Inflammatory macrophage treated with lipopolysaccharide for 1 hour (primary cell): ENCODE measurements around the gene EHD4.

Source experiments
- DNase-seq, 2 donors: peaks; one replicate each; pipeline ENCODE4 v3.0.0-alpha.2; 2020 to 2022

EHD4 gene

GRCh38 chr15:41892621-41893421 lies 79.5 kb downstream of the EHD4 start:
- DNase-seq = no peak

GRCh38 chr15:41891946-41892345 lies 80.4 kb downstream of the EHD4 start:
- DNase-seq = no peak

GRCh38 chr15:41891226-41891625 lies 81.1 kb downstream of the EHD4 start:
- DNase-seq = no peak

GRCh38 chr15:41890050-41890690 lies 82.2 kb downstream of the EHD4 start:
- no peak for DNase-seq

- no peak for DNase-seq
These were observed 83.6 kb downstream of the EHD4 start for GRCh38 chr15:41888662-41889253.

GRCh38 chr15:41887893-41888292 lies 84.5 kb downstream of the EHD4 start:
- DNase-seq = no peak

- DNase-seq = no peak
These were observed 85.2 kb downstream of the EHD4 start for GRCh38 chr15:41887161-41887560.

- no peak for DNase-seq
These were observed 85.6 kb downstream of the EHD4 start for GRCh38 chr15:41886741-41887140.

- DNase-seq = no peak
These were observed 86.5 kb downstream of the EHD4 start for GRCh38 chr15:41885841-41886240.

- no peak for DNase-seq
These were observed 87.0 kb downstream of the EHD4 start for GRCh38 chr15:41885321-41885720.

- no peak for DNase-seq
These were observed 87.9 kb downstream of the EHD4 start for GRCh38 chr15:41884458-41884857.

- no peak for DNase-seq
These were observed 88.9 kb downstream of the EHD4 start for GRCh38 chr15:41883484-41883825.

GRCh38 chr15:41882689-41883483 lies 89.5 kb downstream of the EHD4 start:
- peak in 1 of 2 donors; percentile 5 for DNase-seq

GRCh38 chr15:41881920-41882688 lies 90.3 kb downstream of the EHD4 start:
- no peak for DNase-seq

- no peak for DNase-seq
These were observed 90.8 kb downstream of the EHD4 start for GRCh38 chr15:41881550-41881919.

- DNase-seq = no peak
These were observed 91.3 kb downstream of the EHD4 start for GRCh38 chr15:41881086-41881485.

- DNase-seq = no peak
These were observed 92.0 kb downstream of the EHD4 start for GRCh38 chr15:41880156-41880877.

- DNase-seq = no peak
These were observed 93.0 kb downstream of the EHD4 start for GRCh38 chr15:41879321-41879845.

GRCh38 chr15:41878355-41878699 lies 94.0 kb downstream of the EHD4 start:
- no peak for DNase-seq

- no peak for DNase-seq
These were observed 94.6 kb downstream of the EHD4 start for GRCh38 chr15:41877631-41878354.

GRCh38 chr15:41876689-41877088 lies 95.7 kb downstream of the EHD4 start:
- DNase-seq = no peak
